Smooth muscle cell (in vitro differentiated cells): ENCODE measurements around the gene SF3A2. TPM values are rescaled to one million over a fixed set of nuclear protein-coding genes. Genes with fewer than 3 reads are reported as not detected.

Experiments
- DNase-seq: peaks from one replicate; lab custom pipeline; 2025; ENCODE audit not compliant: unreplicated experiment; lab: John Stamatoyannopoulos, UW
- H2AFZ ChIP-seq: fragments of 200-600 bp; sonication (generic); 2 replicates; pipeline ENCODE4 v1.6.0; 2016; ENCODE audit warnings: antibody characterized with exemption, low read depth, mild to moderate bottlenecking
- H3F3A ChIP-seq: fragments of 200-600 bp; sonication (generic); 2 replicates; pipeline ENCODE4 v1.6.0; 2017; ENCODE audit warnings: antibody characterized with exemption, low read depth
- H3K27ac ChIP-seq: fragments of 200-600 bp; sonication (generic); 2 replicates; pipeline ENCODE4 v1.5.1; 2016; ENCODE audit warnings: low read depth, mild to moderate bottlenecking
- H3K27me3 ChIP-seq: fragments of 200-600 bp; sonication (generic); 2 replicates; pipeline ENCODE4 v1.6.1; 2016; ENCODE audit warnings: low read depth, mild to moderate bottlenecking
- H3K36me3 ChIP-seq: fragments of 200-600 bp; sonication (generic); 2 replicates; pipeline ENCODE4 v1.5.1; 2016; ENCODE audit warnings: low read depth
- H3K4me1 ChIP-seq: fragments of 200-600 bp; sonication (generic); 2 replicates; pipeline ENCODE4 v1.5.1; 2016; ENCODE audit warnings: low read depth
- H3K4me2 ChIP-seq: fragments of 200-600 bp; sonication (generic); 2 replicates; pipeline ENCODE4 v1.6.0; 2016; ENCODE audit warnings: mild to moderate bottlenecking
- H3K4me3 ChIP-seq: fragments of 200-600 bp; sonication (generic); 2 replicates; pipeline ENCODE4 v1.5.1; 2016; ENCODE audit warnings: mild to moderate bottlenecking
- H3K79me2 ChIP-seq: fragments of 200-600 bp; sonication (generic); 2 replicates; pipeline ENCODE4 v1.6.0; 2016; ENCODE audit warnings: low read depth, mild to moderate bottlenecking
- H3K9ac ChIP-seq: fragments of 200-600 bp; sonication (generic); 2 replicates; pipeline ENCODE4 v1.6.0; 2016; ENCODE audit warnings: low read depth
- H3K9me3 ChIP-seq: fragments of 200-600 bp; sonication (generic); replicated peaks from 2 replicates; pipeline ENCODE4 v1.5.1; 2016; ENCODE audit warnings: low read depth
- H4K20me1 ChIP-seq: fragments of 200-600 bp; sonication (generic); 2 replicates; pipeline ENCODE4 v1.6.0; 2016; ENCODE audit warnings: low read depth
- CTCF ChIP-seq: fragments of 200-600 bp; sonication (generic); IDR thresholded peaks from 2 replicates; pipeline ENCODE4 v1.5.1; 2017; ENCODE audit warnings: borderline replicate concordance, mild to moderate bottlenecking, antibody characterized with exemption; ENCODE audit not compliant: insufficient read depth, poor library complexity, severe bottlenecking
- WGBS: methylation state at CpG from one replicate; pipeline ENCODE4 v1.1.7; 2016; ENCODE audit warnings: low lambda C conversion rate; 5-methylcytosine and 5-hydroxymethylcytosine counted together
- polyA plus RNA-seq: library from polyadenylated mRNA; unstranded; fragments of >200 nt; fragmentation: Nextera tagmentation; extraction: Ambion mirVana; gene quantifications from 2 replicates; pipeline ENCODE4 v1.2.1, GENCODE V29; 2016
- total RNA-seq: library from RNA; depleted of rRNA; stranded (reverse); fragments of >200 nt; gene quantifications from 2 replicates; pipeline ENCODE4 v1.2.3, GENCODE V29; 2014

Gene SF3A2
- total and polyA plus RNA-seq, 2 experiments from 2014 or later = 28.5 to 63.0 TPM

GRCh38 chr19:2189880-2190279 lies 46.7 kb upstream of the SF3A2 start:
- 94% methylated on average over 11 of the region's 16 CpGs for WGBS
- DNase-seq = no peak
- H3K27ac ChIP-seq = no peak overlapping the region
- no peaks in the 10 kb centered on the region for H3K27me3 ChIP-seq
- no peak overlapping the region for H3K9ac ChIP-seq
- H3K36me3 ChIP-seq = no peaks in the 10 kb centered on the region
- H3K4me1 ChIP-seq = peaks cover 3% of the 10 kb centered on the region
- H2AFZ ChIP-seq = no peak overlapping the region
- no peaks in the 10 kb centered on the region for H3K9me3 ChIP-seq
- peaks cover 15% of the 10 kb centered on the region for H3K79me2 ChIP-seq
- H3K4me3 ChIP-seq = no peak overlapping the region
- peaks cover 4% of the 10 kb centered on the region for H3F3A ChIP-seq
- TF ChIP-seq CTCF = no peak
- no peak overlapping the region for H3K4me2 ChIP-seq
- peaks cover 56% of the 10 kb centered on the region for H4K20me1 ChIP-seq

GRCh38 chr19:2190848-2191455 lies 45.7 kb upstream of the SF3A2 start:
- Histone ChIP-seq H2AFZ (no peak overlapping the region), H3K36me3 (no peaks in the 10 kb centered on the region), H3F3A (no peaks in the 10 kb centered on the region), H3K27ac (no peak overlapping the region), H3K9me3 (no peaks in the 10 kb centered on the region), H3K4me3 (no peak overlapping the region), H3K79me2 (peaks cover 7% of the 10 kb centered on the region), H3K4me1 (peaks cover 3% of the 10 kb centered on the region), H3K4me2 (no peak overlapping the region), H3K9ac (no peak overlapping the region), H4K20me1 (peaks cover 45% of the 10 kb centered on the region), H3K27me3 (no peaks in the 10 kb centered on the region)
- WGBS = 97% methylated on average over 37 of the region's 37 CpGs
- DNase-seq = no peak
- TF ChIP-seq CTCF = no peak

GRCh38 chr19:2191456-2192310 lies 44.9 kb upstream of the SF3A2 start:
- H3K4me1 ChIP-seq = no peaks in the 10 kb centered on the region
- no peak overlapping the region for H3K27ac ChIP-seq
- no peaks in the 10 kb centered on the region for H3K27me3 ChIP-seq
- 93% methylated on average over 19 of the region's 32 CpGs for WGBS
- H3K4me2 ChIP-seq = no peak overlapping the region
- no peak for TF ChIP-seq CTCF
- H3K9ac ChIP-seq = no peak overlapping the region
- no peaks in the 10 kb centered on the region for H3F3A ChIP-seq
- no peak overlapping the region for H3K4me3 ChIP-seq
- no peaks in the 10 kb centered on the region for H3K9me3 ChIP-seq
- DNase-seq = no peak
- H3K79me2 ChIP-seq = peaks cover 7% of the 10 kb centered on the region
- H4K20me1 ChIP-seq = peaks cover 45% of the 10 kb centered on the region
- H2AFZ ChIP-seq = no peak overlapping the region
- no peaks in the 10 kb centered on the region for H3K36me3 ChIP-seq

GRCh38 chr19:2192862-2193261 lies 43.8 kb upstream of the SF3A2 start:
- no peak for TF ChIP-seq CTCF
- Histone ChIP-seq H3K27me3 (no peaks in the 10 kb centered on the region), H3K9ac (no peak overlapping the region), H3K36me3 (no peaks in the 10 kb centered on the region), H4K20me1 (peaks cover 48% of the 10 kb centered on the region), H3K9me3 (no peaks in the 10 kb centered on the region), H3K4me3 (no peak overlapping the region), H2AFZ (no peak overlapping the region), H3K79me2 (peaks cover 7% of the 10 kb centered on the region), H3K4me2 (no peak overlapping the region), H3K27ac (no peak overlapping the region), H3K4me1 (no peaks in the 10 kb centered on the region), H3F3A (no peaks in the 10 kb centered on the region)
- WGBS = 98% methylated on average over 17 of the region's 17 CpGs
- no peak for DNase-seq
